LNCAP (cell line): Measurements from ENCODE around the gene SLAMF1.

Experiments
- TF ChIP-seq, protein P1 (sequence below): fragments of 450-650 bp; IDR thresholded peaks from 2 replicates; pipeline ENCODE4 v1.5.1; 2017; ENCODE audit warnings: mild to moderate bottlenecking

Gene SLAMF1

DNA sequence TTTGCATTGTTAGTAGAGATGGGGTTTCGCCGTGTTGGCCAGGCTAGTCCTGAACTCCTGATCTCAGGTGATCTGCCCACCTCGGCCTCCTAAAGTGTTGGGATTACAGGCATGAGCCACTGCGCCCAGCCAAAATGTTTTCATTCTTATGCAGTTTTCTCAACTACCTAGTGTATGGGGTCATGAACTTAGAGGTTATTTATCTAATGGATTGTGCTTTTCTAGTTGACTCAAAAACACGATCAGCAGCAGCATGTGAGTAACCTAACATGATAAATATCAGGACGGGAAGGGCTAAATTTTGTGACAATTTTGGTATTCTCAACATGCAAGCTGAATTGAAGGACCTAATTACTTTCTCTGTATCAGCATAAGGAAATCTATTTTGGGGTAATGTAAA lies 58.4 kb downstream of the SLAMF1 start:
- TF ChIP-seq, protein P1, sequence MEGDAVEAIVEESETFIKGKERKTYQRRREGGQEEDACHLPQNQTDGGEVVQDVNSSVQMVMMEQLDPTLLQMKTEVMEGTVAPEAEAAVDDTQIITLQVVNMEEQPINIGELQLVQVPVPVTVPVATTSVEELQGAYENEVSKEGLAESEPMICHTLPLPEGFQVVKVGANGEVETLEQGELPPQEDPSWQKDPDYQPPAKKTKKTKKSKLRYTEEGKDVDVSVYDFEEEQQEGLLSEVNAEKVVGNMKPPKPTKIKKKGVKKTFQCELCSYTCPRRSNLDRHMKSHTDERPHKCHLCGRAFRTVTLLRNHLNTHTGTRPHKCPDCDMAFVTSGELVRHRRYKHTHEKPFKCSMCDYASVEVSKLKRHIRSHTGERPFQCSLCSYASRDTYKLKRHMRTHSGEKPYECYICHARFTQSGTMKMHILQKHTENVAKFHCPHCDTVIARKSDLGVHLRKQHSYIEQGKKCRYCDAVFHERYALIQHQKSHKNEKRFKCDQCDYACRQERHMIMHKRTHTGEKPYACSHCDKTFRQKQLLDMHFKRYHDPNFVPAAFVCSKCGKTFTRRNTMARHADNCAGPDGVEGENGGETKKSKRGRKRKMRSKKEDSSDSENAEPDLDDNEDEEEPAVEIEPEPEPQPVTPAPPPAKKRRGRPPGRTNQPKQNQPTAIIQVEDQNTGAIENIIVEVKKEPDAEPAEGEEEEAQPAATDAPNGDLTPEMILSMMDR: no peak

DNA sequence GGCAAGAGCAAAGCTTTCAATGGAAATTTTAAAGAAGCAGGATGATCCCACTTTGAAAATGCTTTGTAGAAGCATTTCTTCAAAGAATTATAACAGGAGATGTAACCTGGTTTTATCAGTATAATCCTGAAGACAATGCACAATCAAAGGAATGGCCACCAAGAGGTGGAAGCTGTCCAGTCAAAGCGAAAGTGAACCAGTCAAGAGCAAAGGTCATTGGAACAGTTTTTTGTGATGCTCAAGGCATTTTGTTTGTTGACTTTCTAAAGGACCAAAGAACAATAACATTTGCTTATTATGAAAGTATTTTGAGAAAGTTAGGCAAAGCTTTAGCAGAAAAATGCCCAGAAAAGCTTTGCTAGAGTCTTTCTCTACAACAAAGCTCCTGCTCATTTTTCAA lies 62.1 kb downstream of the SLAMF1 start:
- TF ChIP-seq, protein P1: no peak

DNA sequence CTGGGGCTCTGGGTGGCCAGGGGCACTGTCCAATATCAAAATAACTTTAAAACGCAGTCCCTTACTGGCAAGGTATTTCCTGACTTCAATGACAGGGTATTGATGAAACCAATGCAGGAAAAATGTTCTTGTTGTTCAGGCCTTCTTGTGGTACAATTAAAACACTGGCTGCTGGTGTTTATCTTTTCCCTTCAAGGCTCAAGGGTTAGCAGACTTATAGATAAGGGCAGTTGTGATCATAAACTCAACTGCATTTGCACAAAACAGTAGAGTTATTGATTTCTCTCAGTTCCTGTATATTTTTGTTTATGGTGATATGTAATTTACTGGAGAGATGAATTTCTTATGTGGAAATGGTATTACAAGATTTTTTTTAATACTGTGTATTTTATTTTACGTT lies 64.9 kb downstream of the SLAMF1 start:
- TF ChIP-seq, protein P1: no peak

DNA sequence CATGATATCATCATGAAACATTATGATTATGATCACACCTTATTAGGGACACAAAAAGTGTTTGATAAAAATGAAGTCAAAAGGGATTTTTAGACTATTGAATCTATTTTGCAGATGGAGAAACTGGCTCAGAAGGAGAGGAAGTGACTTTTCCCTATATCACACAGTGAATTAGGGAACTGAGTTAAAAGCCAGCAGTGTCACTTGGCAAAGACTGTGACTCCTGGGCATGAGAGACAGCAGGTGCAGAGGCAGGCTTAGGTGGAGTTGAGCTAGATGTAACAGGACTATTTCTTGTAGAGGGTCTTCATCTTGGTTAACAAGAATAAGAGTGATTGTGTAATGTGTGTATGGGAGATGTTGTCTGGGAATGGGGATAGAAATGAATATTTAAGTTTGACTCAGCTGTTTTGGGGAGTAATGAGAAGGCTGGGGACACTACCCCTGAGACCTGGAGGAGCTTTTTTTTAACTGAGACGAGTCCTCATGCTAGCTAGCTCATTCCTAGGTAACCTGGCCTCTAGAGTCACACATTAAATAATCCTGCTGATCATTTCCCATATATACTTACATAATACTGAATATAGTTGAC lies 66.5 kb downstream of the SLAMF1 start:
- TF ChIP-seq, protein P1: no peak

DNA sequence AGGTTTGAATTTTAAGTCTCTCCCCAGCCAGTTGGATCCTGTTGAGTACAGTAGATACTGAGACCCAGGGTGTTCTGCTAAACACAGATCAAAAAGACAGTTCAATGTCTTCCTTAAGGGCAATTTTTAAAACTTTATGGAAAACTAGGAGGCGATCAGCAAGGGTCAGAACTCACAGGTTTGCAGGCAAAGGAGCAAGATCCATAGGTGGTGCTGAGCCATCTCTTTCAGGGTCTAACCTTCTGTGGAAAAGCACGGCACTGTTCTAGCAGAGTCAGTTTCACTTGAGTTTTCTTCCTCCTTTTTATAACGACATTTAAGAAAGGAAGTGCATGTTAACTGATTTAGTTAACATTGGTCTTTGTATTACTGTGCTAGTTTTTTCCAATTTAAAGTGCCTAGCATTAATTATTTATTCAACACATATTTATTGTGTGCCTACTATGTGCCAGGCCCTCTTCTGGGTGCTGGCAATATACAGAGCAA lies 67.6 kb downstream of the SLAMF1 start, which contains the start of gene CD84:
Gene CD84, minus strand, starts transcription at position 281 of the 486 bp plus-strand sequence. Its CDS starts 59 bp downstream, at position 222.
- TF ChIP-seq, protein P1: no peak

DNA sequence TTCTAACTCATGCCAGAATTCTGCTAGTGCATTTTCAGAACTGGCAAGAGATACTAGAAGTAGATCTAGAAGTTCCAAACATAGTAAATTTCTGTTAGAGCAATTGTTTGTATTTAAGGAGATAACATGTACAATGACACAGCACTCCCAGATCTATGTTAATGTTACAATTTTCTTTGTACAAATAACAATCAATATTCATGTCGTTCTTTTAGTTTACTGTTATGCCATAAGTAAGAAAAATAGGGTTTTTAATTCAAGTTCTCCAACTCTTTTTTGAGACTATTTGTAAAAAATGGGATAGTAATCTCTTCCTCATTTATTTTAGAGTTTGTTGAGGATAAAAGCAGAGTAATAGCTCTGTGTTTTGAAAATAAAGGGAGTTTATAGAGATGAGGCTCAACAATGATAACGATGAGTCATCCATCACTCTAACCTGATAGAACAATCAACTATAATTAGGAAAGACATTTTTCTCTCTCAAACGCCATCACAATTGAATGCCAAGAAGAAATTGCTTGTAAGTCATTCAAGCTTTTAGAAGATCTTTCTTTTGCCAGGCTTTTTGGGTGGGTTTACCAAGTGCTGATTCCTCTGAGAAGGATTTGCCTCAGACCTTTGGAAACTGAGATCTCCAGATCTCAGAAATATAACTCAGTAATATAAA lies 68.2 kb downstream of the SLAMF1 start:
- TF ChIP-seq, protein P1: no peak

DNA sequence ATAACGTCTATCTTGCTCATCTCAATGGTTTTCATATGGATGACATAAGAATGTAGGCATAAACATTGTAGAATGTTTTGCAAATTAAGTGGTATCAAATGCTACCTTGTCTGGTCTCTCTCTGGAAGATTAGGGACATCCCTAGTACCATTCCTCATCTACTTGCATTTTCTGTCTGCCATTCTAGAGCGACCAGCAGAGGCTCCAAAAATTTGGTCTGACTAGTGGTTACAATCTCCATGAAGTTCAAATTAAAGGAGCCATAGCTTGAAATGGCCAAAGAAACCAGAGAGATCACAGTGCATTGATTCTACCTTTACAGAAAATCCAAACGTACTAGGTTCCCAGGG lies 68.7 kb downstream of the SLAMF1 start:
- TF ChIP-seq, protein P1: no peak
